Epithelial cell of esophagus (primary cell): Measurements from ENCODE around the gene FYTTD1.

ENCODE experiments used
- DNase-seq: peaks from one replicate; pipeline ENCODE4 v3.0.0; 2010; ENCODE audit warnings: low read depth
- H3K4me3 ChIP-seq: 2 replicates; pipeline ENCODE4 v1.5.1; 2011; ENCODE audit warnings: mild to moderate bottlenecking, low read length, control low read depth
- CTCF ChIP-seq: IDR thresholded peaks from 2 replicates; pipeline ENCODE4 v1.5.1; 2011; ENCODE audit warnings: low read depth, mild to moderate bottlenecking, low read length, control low read depth, inconsistent platforms; ENCODE audit not compliant: insufficient read depth; ENCODE audit errors: missing control alignments

FYTTD1 gene

GRCh38 chr3:197793247-197793646, 43.6 kb downstream of the FYTTD1 start:
- TF ChIP-seq CTCF = no peak
- H3K4me3 ChIP-seq = no peak overlapping the region
- peak; percentile 91 for DNase-seq

DNA sequence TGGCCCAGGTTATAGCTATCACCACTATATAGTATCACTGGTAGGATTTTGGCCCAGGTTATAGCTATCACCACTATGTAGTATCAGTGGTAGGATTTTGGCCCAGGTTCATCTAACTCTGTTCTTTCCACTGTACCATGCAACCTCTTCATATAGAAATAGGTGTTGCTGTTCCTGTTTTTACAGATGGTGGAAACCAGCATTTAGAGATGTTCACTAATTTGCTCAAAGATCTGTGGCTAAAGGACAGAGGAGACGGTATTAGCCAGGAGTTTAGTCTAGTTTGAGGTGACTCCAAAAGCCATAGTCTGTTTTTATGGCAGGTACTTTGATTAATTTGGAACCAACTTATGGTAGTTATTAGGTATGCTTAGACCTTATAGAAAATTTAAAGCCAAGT, 44.4 kb downstream of the FYTTD1 start:
- DNase-seq = no peak
- H3K4me3 ChIP-seq = no peak overlapping the region
- TF ChIP-seq CTCF = no peak

GRCh38 chr3:197795200-197795599, 45.5 kb downstream of the FYTTD1 start:
- no peak overlapping the region for H3K4me3 ChIP-seq
- TF ChIP-seq CTCF = no peak
- DNase-seq = peak; percentile 71

DNA sequence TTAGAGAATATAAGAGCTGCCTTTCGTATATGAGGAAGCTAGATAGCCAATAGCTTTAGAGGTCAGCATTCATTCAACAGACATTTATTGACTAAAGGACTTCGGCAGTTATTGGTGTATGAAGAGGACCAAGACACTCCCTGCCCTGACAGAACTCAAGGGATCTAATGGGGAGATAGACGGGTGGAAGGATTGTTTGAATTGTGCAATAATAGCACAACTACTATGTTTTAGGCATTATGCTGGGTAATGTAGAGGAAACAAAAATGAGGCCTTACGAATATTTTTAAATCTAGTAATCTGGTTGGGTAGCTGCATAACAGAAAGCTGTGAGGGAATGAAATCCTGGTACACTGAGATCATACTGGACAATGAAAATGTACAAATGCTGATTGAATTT, 46.4 kb downstream of the FYTTD1 start:
- H3K4me3 ChIP-seq = no peak overlapping the region
- DNase-seq = no peak
- no peak for TF ChIP-seq CTCF

DNA sequence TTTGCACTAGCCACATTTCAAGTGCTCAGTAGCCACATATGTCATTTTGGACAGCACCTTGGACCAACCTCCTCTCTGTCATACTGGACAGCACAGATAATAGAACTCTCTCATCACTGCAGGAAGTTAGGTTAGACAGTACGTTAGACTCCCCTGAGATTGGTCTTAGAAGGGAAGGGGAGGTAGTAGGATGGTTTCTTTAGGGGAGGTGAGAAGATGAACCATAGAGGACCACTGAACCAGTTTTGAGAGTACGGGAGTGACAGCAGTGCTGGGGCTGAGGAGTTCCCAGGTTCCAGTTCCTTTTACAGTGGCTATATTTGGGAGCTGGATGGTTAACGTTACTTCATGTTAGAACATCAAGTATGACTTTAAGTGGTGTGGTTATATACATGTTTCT, 49.2 kb downstream of the FYTTD1 start:
- no peak overlapping the region for H3K4me3 ChIP-seq
- no peak for TF ChIP-seq CTCF
- DNase-seq = no peak

GRCh38 chr3:197800379-197800778, 50.7 kb downstream of the FYTTD1 start:
- H3K4me3 ChIP-seq = no peak overlapping the region
- no peak for DNase-seq
- TF ChIP-seq CTCF = no peak

DNA sequence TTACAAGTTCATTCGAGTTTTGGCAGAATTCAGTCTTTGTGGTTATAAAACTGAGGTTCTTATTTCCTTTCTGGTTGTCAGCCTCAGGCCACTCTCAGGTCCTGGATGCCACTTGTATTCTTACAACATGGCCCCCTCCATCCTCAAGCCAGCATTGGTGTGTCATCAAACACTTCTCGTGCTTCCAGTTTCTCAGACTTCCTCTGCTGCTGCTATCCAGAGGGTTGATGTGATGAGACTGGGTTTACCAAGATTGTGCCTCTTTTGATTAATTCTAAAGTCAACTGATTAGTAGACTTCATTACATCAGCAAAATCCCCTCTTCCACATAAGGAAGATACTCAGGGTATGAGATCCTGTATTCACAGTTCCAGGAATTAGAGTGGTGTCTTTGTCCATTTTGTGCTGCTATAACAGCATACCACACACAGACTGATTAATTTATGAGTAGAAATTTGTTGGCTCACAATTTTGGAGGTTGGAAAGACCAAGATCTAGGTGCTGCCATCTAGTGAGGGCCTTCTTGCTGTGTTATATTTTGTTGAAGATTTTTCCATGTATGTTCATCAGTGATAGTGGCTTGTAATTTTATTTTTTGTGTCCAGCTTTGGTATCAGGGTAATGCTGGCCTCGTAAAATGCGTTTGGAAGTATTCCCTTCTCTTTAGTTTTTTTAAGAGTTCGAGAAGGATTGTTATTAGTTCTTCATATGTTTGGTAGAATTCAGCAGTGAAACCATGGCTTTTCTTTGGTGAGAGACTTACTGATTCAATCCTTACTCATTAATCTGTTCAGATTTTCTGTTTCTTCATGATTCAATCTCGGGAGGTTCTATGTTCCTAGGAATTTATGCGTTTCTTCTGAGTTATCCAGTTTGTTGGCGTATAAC, 52.5 kb downstream of the FYTTD1 start:
- DNase-seq = peak; percentile 61
- no peak overlapping the region for H3K4me3 ChIP-seq
- TF ChIP-seq CTCF = peak; percentile 52
